SIG-M5 treated with dmso at 0.1 percent for 504 hours (cell line): ENCODE results near the gene ADGRB3.
"Not testable (repeated sequence)": the region's sequence is repeated elsewhere in the genome, so short reads cannot be mapped to it uniquely, and the experiment has no call there.

ENCODE experiments used
- DNase-seq: peaks from one replicate; lab custom pipeline; 2025; ENCODE audit not compliant: unreplicated experiment; lab: John Stamatoyannopoulos, UW

The ADGRB3 gene

GRCh38 chr6:68642977-68643376 lies 7.9 kb downstream of the ADGRB3 start:
- DNase-seq: no peak

GRCh38 chr6:68649669-68650068 lies 14.6 kb downstream of the ADGRB3 start:
- DNase-seq: no peak

GRCh38 chr6:68650142-68650541 lies 15.1 kb downstream of the ADGRB3 start:
- DNase-seq: no peak

- no peak for DNase-seq
Observed at GRCh38 chr6:68651011-68651985, 16.2 kb downstream of the ADGRB3 start.

- no peak for DNase-seq
Observed at GRCh38 chr6:68652117-68652536, 17.0 kb downstream of the ADGRB3 start.

GRCh38 chr6:68653074-68653705 lies 18.1 kb downstream of the ADGRB3 start:
- DNase-seq: no peak

GRCh38 chr6:68653706-68654089 lies 18.6 kb downstream of the ADGRB3 start:
- DNase-seq: no peak

- DNase-seq: no peak
Observed at GRCh38 chr6:68654134-68654533, 19.1 kb downstream of the ADGRB3 start.

GRCh38 chr6:68655028-68655427 lies 19.9 kb downstream of the ADGRB3 start:
- no peak for DNase-seq

- no peak for DNase-seq
Observed at GRCh38 chr6:68657374-68658139, 22.5 kb downstream of the ADGRB3 start.

- no peak for DNase-seq
Observed at GRCh38 chr6:68658338-68658737, 23.3 kb downstream of the ADGRB3 start.

GRCh38 chr6:68673255-68673654 lies 38.2 kb downstream of the ADGRB3 start:
- DNase-seq: no peak

- DNase-seq: no peak
Observed at GRCh38 chr6:68675548-68675947, 40.5 kb downstream of the ADGRB3 start.

GRCh38 chr6:68676094-68676493 lies 41.0 kb downstream of the ADGRB3 start:
- DNase-seq: not testable (repeated sequence)

- DNase-seq: no peak
Observed at GRCh38 chr6:68677058-68677457, 42.0 kb downstream of the ADGRB3 start.

- DNase-seq: no peak
Observed at GRCh38 chr6:68679399-68679798, 44.3 kb downstream of the ADGRB3 start.

- DNase-seq: no peak
Observed at GRCh38 chr6:68680264-68680663, 45.2 kb downstream of the ADGRB3 start.

- DNase-seq: no peak
Observed at GRCh38 chr6:68689910-68690309, 54.8 kb downstream of the ADGRB3 start.

GRCh38 chr6:68691120-68691519 lies 56.0 kb downstream of the ADGRB3 start:
- DNase-seq: no peak

GRCh38 chr6:68693271-68693670 lies 58.2 kb downstream of the ADGRB3 start:
- DNase-seq: no peak

GRCh38 chr6:68695403-68695802 lies 60.3 kb downstream of the ADGRB3 start:
- no peak for DNase-seq

GRCh38 chr6:68695838-68696237 lies 60.8 kb downstream of the ADGRB3 start:
- no peak for DNase-seq
